Endometrial microvascular endothelial cells (primary cell): ENCODE data around the gene ZNHIT2. TPM values are rescaled to one million over a fixed set of nuclear protein-coding genes. Genes with fewer than 3 reads are reported as not detected.

Experiments used
- in situ Hi-C: cut with HindIII; loops from 2 replicates; pipeline ENCODE4 v1.10.0; 2017; ENCODE audit warnings: low sequenced_read_pairs, low pct_unique_long_range_greater_than_20kb; ENCODE audit errors: inconsistent ontology term
- total RNA-seq: library from RNA; depleted of rRNA; stranded (reverse); fragments of >200 nt; gene quantifications from one replicate; pipeline ENCODE4 v1.2.3, GENCODE V29; 2015; ENCODE audit errors: inconsistent ontology term

ZNHIT2 gene
- total RNA-seq, 1 donor from 2014 or later, result 16.1 TPM

DNA sequence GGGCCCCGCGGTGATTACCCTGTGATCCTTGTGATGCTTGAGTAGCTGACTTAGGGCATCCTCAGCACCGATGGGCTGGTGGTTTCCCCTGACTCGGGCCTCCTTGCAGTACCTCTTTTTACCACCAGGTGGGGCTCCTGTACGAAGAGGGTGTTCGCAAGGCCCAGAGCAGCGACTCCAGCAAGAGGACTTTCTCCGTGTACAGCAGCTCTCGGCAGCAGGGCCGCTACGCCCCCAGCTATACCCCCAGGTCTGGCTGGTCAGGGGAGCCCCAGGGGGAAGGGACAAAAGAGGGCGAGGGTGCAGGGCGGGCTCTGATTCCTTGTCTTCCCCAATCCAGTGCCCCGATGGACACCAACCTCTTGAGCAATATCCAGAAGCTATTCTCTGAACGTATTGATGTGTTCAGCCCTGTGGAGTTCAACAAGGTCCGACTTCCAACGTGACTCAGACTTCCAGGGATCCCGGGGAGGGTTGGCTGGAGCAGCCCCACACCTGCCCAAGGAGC, 7.1 kb downstream of the ZNHIT2 start:
- in situ Hi-C loops, result no loop called here

DNA sequence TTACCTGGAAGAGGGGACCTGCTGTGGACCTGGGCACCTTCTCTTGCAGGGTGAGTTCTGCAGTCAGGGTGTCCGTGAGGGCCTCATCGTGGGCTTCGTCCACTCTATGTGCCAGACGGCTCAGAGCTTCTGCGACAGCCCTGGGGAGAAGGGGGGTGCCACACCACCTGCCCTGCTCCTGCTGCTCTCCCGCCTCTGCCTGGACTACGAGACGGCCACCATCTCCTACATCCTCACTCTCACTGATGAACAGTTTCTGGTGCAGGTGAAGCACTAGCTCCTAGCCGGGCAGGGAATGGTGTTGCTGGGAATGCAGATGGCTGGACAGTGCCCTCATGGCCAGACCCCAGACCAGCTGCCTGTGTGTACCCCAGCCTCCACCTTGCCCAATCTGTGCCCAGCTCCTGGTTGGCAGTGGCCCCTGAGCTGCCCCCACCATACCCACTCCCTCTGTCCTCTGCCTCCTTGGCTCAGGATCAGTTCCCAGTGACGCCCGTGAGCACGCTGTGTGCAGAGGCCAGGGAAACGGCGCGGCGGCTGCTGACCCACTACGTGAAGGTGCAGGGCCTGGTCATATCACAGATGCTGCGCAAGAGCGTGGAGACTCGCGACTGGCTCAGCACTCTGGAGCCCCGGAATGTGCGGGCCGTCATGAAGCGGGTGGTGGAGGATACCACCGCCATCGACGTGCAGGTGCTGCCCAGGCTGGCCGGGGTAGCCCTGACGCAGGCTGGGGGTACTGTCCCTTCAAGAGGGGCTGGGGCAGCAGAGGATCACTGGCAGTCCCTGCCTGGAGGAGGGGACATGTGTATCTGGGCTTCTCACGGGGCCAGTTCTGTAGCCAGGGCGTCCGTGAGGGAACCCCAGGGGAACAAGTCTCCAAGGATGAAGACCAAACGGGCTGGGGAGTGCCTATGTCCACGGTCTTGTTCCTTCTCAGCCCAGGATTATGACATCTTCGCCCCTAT, 8.0 kb downstream of the ZNHIT2 start:
- in situ Hi-C loops, result no loop called here

DNA sequence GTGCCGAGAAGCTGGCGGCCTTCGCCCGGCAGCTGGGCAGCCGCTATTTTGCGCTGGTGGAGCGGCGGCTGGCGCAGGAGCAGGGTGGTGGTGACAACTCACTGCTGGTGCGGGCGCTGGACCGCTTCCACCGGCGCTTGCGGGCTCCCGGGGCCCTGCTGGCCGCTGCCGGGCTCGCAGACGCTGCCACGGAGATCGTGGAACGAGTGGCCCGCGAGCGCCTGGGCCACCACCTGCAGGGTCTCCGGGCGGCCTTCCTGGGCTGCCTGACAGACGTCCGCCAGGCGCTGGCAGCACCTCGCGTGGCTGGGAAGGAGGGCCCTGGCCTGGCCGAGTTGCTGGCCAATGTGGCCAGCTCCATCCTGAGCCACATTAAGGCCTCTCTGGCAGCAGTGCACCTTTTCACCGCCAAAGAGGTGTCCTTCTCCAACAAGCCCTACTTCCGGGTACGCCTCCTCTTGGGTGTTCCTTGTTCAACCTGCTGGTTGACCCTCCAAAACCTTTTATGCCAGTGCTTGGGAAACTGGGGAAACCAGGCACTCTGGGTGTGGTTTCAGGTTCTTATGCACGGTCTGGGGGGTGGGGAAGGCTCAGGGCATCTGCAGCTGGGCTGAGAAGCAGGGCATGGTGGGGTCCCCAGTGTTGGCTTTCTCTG, 8.9 kb downstream of the ZNHIT2 start:
- in situ Hi-C loops, result no loop called here

DNA sequence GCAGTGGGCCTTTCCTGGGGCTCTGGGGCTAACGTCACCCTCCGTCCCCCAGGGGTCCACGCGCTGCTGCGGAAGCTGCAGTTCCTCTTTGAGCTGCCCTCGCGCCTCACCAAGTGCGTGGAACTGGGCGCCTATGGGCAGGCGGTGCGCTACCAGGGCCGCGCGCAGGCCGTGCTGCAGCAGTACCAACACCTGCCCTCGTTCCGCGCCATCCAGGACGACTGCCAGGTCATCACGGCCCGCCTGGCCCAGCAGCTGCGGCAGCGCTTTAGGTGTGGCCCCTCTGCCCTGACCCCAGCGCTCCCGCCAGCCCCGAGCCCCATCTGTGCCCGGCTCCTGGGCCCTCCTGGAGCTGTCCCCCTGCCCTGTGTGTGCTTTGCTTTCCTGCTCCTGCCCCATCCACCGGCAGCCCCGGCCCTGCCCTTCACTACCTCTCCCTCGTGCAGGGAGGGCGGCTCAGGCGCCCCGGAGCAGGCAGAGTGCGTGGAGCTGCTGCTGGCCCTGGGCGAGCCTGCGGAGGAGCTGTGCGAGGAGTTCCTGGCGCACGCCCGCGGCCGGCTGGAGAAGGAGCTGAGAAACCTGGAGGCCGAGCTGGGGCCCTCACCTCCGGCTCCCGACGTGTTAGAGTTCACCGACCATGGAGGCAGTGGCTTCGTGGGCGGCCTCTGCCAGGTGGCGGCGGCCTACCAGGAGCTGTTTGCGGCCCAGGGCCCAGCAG, 9.6 kb downstream of the ZNHIT2 start:
- in situ Hi-C loops, result no loop called here

DNA sequence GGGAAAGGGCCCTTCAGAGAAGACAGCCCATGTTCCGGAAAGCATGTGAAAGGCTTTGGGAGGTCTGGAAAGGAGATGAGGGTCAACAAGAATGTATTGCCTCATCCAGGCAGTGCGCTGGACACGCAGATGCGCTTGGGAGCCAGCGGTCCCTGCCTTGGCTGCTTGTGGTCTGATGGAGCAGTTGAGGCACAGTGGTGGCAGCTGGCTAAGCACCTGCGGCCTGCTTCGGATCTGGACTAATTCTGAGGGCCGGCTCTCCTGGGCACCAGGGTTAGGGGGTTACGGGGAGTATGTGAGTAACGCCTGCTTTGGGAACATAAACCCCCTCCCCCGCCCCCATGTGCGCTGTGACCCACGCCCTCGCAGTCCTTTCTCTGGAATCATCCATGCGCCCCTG, 10.4 kb downstream of the ZNHIT2 start:
- in situ Hi-C loops, result no loop called here

DNA sequence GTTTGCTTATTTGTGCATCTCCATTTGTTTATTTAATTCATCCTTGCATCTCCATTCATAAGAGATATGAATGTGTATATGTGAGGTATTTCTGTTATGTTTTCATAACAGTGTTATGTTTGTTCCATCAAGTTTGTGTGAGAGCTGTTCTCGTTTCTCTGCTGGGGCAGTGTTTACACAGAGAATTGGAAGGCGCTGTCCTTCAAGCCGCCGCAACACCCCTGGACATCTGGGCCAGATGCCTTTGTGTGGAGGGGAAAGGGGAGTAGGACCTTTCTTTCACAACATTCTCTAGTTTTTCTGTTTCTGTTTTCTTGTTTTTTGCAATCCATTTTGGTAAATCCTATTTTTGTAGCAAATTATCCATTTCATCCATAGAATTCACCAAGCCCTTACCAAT, 12.9 kb downstream of the ZNHIT2 start:
- in situ Hi-C loops, result no loop called here

DNA sequence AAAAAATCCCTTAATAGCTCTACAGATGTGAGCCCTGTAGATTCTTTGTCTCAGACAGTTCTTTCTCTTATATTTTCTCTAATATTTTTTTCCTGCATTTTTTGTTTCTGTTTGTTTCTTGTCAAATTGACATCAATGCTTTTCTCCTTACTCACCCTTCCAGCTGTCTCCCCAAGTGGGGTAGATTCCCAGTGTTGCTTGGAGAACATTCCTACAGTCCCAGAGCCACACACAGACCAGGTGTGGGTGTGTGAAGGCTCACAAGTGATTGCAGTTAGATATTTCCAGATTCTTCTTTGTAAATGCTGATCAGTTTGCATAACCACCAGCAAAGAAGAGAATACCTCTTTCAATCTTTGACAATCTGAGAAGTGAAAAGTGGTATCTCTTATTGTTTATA, 14.0 kb downstream of the ZNHIT2 start:
- in situ Hi-C loops, result no loop called here

DNA sequence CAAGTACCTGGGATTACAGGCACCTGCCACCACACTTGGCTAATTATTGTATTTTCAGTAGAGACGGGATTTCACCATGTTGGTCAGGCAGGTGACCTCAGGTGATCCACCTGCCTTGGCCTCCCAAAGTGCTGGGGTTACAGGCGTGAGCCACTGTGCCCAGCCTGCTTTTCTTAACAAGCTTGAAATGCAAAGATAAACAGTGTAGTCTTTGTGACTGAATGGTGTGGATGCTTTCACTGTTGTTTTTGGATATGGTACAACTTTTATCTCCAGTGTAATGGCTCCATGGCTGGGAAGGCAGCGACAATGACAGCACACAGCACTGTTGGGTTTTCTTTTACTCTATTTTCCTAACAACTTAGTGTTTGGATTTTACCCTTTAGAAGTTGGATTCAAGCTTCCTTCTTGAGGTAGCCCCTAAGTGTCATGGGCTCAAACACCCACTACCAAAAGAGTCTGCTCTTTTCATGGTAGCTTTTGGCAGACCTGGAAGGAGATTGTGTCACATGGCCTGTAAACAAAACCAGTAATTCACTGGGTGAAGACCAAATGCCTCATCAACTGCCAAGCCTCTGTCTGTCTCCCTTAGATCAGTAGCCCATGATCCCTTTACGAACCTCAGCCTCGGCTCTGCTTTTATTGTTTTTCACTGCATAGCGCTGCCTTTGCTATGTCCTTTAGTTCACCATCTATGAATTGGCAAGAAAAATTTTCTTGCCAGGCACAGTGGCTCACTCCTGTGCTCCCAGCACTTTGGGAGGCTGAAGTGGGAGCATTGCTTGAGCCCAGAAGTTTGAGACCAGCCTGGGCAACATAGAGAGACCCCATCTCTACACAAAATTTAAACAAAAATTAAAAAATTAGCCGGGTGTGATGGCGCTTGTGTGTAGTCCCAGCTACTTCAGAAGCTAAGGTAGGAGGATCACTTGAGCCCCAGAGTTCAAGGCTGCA, 15.1 kb downstream of the ZNHIT2 start:
- in situ Hi-C loops, result no loop called here

DNA sequence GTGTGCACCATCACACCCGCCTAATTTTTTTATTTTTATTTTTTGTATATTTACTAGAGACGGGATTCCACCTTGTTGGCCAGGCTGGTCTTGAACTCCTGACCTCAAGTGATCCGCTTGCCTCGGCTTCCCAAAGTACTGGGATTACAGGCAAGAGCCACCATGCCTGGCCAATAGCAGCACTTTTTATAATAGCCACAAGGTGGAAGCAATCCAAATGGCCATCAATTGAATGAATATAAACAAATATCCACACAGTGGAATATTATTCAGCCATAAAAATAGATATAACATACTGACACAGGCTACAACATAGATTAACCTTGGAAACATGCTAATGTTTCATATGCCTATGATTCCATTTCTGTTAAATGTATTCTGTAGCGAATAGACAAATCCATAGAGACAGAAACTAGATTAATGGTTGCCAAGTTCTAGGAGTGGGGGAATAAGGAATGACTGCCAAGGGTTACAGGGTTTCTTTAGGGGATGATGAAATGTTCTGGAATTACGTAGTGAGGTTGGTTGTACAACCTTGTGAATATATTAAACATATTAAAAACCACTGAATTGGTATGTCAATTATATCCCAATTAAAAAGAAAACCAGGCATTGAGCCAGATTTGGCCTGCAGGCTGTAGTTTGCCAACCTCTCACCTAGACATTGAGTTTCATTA, 16.7 kb downstream of the ZNHIT2 start:
- in situ Hi-C loops, result no loop called here

DNA sequence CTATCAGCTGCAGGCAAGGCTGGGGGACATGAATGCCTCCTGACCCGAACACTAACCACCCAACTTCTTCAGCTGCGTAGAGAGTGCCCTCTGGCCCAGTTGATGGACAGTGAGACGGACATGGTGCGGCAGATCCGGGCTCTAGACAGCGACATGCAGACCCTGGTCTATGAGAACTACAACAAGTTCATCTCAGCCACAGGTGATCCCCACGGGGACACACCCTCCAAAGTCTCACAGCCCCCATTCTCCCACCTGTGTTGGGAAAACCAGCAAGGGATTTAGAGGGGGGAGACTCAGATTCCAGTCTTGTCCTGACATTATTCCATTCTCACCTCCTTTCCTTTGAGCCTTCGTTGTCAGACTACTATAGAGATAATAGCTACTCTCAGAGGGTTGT, 20.6 kb downstream of the ZNHIT2 start:
- in situ Hi-C loops, result no loop called here

DNA sequence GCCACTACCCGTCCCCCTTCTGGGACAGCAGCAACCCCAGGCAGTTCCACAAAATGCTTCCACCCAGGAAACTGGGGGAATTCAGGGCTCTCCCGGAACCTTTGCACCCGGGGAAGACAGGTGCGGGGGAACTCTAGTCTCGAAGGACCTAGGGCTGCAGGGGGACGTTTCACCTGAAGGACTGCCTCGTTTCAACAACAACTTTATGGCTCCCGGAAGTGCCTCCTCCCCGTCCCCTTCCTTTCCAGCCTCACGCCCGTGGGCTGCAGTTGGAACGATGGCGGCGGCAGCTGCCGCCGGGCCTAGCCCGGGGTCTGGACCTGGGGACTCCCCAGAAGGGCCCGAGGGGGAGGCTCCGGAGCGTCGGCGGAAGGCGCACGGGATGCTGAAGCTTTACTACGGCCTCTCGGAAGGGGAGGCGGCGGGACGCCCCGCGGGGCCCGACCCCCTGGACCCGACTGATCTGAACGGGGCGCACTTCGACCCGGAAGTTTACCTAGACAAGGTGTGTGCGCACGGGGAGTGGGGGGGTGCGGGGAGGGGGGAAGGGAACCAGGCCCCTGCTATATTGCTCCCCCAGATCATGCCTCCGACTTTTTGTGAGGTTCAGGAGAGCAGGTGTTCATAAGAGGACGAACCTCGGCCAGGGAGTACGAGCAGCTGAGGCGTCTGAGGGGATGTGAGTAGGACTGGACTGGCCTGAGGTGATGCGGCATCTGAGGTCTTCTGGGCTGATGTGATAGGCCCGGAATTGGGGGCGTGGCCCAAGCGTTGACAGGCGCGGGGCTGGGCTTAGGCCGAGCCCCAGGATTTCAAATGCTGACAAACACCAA, 21.3 kb downstream of the ZNHIT2 start, which contains the start of gene VPS51:
Gene VPS51 (plus strand): TSS at position 241 of the 833 bp plus-strand sequence. CDS start 37 bp downstream, at position 278.
- in situ Hi-C loops, result no loop called here

DNA sequence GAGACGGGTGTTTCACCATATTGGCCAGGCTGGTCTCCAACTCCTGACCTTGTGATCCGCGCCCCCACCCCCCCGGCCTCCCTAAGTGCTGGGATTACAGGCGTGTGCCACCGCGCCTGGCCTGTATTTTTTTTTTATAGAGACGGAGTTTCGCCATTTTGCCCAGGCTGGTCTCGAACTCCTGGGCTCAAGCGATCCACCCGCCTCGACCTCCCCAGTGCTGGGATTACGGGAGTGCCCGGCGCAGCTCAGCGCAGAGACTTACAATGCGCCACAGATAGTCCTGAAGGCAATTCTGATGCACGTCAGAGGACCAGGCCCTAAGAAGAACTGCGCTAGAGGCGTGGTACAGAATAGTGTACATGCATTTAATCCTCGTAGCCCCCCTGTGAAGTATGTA, 22.1 kb downstream of the ZNHIT2 start:
- in situ Hi-C loops, result no loop called here

DNA sequence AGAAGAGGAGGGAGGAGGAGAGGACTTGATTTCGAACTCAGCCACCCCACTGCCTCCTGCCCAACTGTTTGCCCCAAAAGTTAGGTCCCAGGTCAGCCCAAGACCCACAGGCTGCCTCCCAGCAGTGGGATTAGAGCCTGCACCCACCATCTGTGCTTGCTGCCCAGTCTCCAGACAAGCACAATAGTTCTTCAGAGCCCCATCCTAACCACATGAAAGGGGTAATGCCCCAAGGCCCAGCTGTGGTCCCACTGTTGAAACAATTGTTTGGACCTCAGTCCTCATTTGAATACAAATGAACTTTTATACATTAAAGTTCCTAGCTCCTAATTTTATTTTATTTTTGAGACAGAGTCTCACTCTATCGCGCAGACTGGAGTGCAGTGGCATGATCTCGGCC, 26.9 kb downstream of the ZNHIT2 start:
- in situ Hi-C loops, result no loop called here

DNA sequence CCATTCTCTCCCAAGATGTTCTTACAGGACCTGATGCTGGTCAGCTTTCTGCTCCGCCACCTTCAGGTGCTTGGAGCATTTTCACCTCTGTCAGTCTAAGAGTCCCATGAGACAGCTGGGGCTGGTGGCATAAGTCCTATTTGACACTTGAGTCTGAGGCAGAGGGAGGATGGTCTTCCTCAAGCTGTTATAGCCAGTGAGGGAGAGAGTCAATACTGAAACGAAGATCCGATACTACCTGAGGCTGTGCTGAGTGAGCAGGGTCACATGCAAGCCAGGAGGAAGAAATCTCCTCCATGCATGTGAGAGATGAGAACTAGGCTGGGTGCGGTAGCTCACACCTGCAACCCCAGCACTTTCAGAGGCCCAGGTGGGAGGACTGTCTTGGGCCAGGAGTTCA, 27.9 kb downstream of the ZNHIT2 start:
- in situ Hi-C loops, result no loop called here

DNA sequence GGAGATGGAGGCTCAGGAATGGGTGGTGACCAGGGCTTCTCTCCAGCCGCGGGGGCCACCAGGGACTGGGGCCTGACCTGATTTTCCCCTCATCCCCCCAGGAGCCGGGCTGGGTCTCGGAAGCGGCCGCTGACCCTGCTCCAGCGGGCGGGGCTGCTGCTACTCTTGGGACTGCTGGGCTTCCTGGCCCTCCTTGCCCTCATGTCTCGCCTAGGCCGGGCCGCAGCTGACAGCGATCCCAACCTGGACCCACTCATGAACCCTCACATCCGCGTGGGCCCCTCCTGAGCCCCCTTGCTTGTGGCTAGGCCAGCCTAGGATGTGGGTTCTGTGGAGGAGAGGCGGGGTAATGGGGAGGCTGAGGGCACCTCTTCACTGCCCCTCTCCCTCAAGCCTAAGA, 29.7 kb downstream of the ZNHIT2 start:
- in situ Hi-C loops, result no loop called here

DNA sequence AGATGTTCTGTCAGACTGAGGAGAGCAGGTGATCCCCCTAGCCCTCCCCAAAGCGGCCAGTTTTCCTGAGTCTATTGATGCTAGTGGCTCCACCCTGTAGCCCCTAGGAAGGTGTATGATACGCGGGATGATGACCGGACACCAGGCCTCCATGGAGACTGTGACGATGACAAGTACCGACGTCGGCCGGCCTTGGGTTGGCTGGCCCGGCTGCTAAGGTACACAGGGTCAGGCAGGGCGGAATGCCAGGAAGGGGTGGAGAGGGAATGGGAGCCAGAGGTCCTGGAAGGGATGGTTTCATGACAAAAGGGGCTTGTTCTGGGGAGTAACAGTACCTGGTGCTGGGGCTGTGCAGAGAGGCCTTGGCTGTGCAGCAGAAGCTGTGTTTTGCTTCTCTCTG, 30.3 kb downstream of the ZNHIT2 start:
- in situ Hi-C loops, result no loop called here

DNA sequence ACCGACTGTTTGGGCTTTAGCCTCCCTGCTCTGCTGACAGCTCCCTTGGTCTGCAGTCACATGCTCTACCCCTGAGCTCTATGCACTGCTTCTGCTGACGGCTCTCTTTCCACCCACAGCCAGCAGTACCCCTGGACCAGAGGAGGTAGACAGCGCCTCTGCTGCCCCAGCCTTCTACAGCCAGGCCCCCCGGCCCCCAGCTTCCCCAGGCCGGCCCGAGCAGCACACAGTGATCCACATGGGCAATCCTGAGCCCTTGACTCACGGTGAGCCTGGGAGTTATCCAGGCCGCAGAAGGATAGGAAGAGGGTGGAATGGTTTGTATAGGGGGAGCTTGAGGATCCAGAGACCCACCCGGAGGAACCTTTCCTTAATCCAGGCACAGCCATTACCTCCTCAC, 30.7 kb downstream of the ZNHIT2 start:
- in situ Hi-C loops, result no loop called here
